Spleen (tissue), 7 donors: ENCODE data around the gene CLDN34.

ENCODE experiments used
- CTCF ChIP-seq, 11 experiments: fragments of 200-600 bp in 7 of 11; fragments of 450-650 bp in 4 of 11; sonication (generic) in 4 of 11; IDR thresholded peaks in 8 of 11; conservative IDR thresholded peaks in 3 of 11; 1 replicate in 7 of 11; 2 replicates in 4 of 11; pipeline versions ENCODE4 v1.4.0 to v1.8.0; 2016 to 2021; ENCODE audit warnings: antibody characterized with exemption in 11 of 11, inconsistent platforms in 4 of 11, mild to moderate bottlenecking in 1 of 11
- POLR2A ChIP-seq, 3 donors: fragments of 450-650 bp; IDR thresholded peaks; one replicate each; pipeline ENCODE4 v1.5.1; 2017; ENCODE audit warnings: antibody characterized with exemption in 3 of 3, mild to moderate bottlenecking in 1 of 3
- POLR2AphosphoS5 ChIP-seq, 3 donors: sonication (generic); formaldehyde crosslinking; IDR thresholded peaks; one replicate each; pipeline ENCODE4 v1.5.1; 2017; ENCODE audit warnings: antibody characterized with exemption in 3 of 3
- donor health status: DM: no; HTN: no; CAD: no; lungs with moderate emphysema.
- donor health status: DM: no; HTN: no; CAD: no.
- donor health status: DM: no; HTN: no; CAD: no.

- TF ChIP-seq POLR2AphosphoS5 (IDR thresholded peaks at IDR 0.05): no peak
- TF ChIP-seq POLR2A (IDR thresholded peaks at IDR 0.05): no peak
- TF ChIP-seq CTCF (IDR thresholded peaks at IDR 0.05 in 8 of 11, conservative IDR thresholded peaks at IDR 0.05 in 3 of 11): no peak
Measured at GRCh38 chrX:9957743-9958142, 9.4 kb upstream of the CLDN34 start.
